NCI-H2081 (cell line): ENCODE results near the gene CTXND1.
A peak's percentile ranks its signal among the peaks of the same experiment; 100 is the strongest.

Source experiments
- DNase-seq, 2 experiments: peaks; one replicate each; lab custom pipeline; 2025; lab: John Stamatoyannopoulos, UW

Gene CTXND1

GRCh38 chr15:80182611-80183261 is 69.3 kb downstream of the CTXND1 start:
- DNase-seq, result no peak

GRCh38 chr15:80180986-80181385 is 71.0 kb downstream of the CTXND1 start:
- no peak for DNase-seq

GRCh38 chr15:80180468-80180867 is 71.5 kb downstream of the CTXND1 start:
- DNase-seq, result no peak

GRCh38 chr15:80179935-80180334 is 72.1 kb downstream of the CTXND1 start:
- no peak for DNase-seq

- no peak for DNase-seq
These were observed 72.8 kb downstream of the CTXND1 start for GRCh38 chr15:80179025-80179759.

GRCh38 chr15:80177156-80177555 is 74.9 kb downstream of the CTXND1 start:
- no peak for DNase-seq

GRCh38 chr15:80176443-80176842 is 75.6 kb downstream of the CTXND1 start:
- DNase-seq, result no peak

GRCh38 chr15:80175436-80175835 is 76.6 kb downstream of the CTXND1 start:
- DNase-seq, result no peak

- DNase-seq, result no peak
These were observed 77.8 kb downstream of the CTXND1 start for GRCh38 chr15:80174017-80174746.

GRCh38 chr15:80173022-80173759 is 78.8 kb downstream of the CTXND1 start:
- peak; percentile 63 for DNase-seq

GRCh38 chr15:80172401-80172800 is 79.6 kb downstream of the CTXND1 start:
- DNase-seq, result no peak

GRCh38 chr15:80171787-80172186 is 80.2 kb downstream of the CTXND1 start:
- no peak for DNase-seq

GRCh38 chr15:80170596-80170995 is 81.4 kb downstream of the CTXND1 start:
- no peak for DNase-seq

- no peak for DNase-seq
These were observed 82.2 kb downstream of the CTXND1 start for GRCh38 chr15:80169768-80170357.

GRCh38 chr15:80168421-80168820 is 83.6 kb downstream of the CTXND1 start:
- DNase-seq, result no peak

GRCh38 chr15:80167936-80168335 is 84.1 kb downstream of the CTXND1 start:
- no peak for DNase-seq

- no peak for DNase-seq
These were observed 88.1 kb downstream of the CTXND1 start for GRCh38 chr15:80163897-80164296.

GRCh38 chr15:80163217-80163616 is 88.8 kb downstream of the CTXND1 start:
- no peak for DNase-seq

- no peak for DNase-seq
These were observed 89.9 kb downstream of the CTXND1 start for GRCh38 chr15:80162059-80162554.

- DNase-seq, result no peak
These were observed 90.5 kb downstream of the CTXND1 start for GRCh38 chr15:80161468-80162016.

- DNase-seq, result no peak
These were observed 91.3 kb downstream of the CTXND1 start for GRCh38 chr15:80160570-80161156.
